HL-60 (cell line): ENCODE data around the gene WLS.

Source experiments
- CTCF ChIP-seq: IDR thresholded peaks from one replicate; pipeline ENCODE4 v1.5.1; 2011; ENCODE audit warnings: low read length, control low read depth, inconsistent platforms; ENCODE audit not compliant: insufficient read depth
- GABPA ChIP-seq: IDR thresholded peaks from 2 replicates; pipeline ENCODE4 v1.6.1; 2012; ENCODE audit warnings: low read depth
- POLR2AphosphoS5 ChIP-seq: IDR thresholded peaks from 2 replicates; pipeline ENCODE4 v1.6.1; 2012; ENCODE audit warnings: low read depth
- REST ChIP-seq: IDR thresholded peaks from 2 replicates; pipeline ENCODE4 v1.6.1; 2012; ENCODE audit warnings: low read depth; ENCODE audit not compliant: insufficient replicate concordance
- SPI1 ChIP-seq: IDR thresholded peaks from 2 replicates; pipeline ENCODE4 v1.6.1; 2012; ENCODE audit warnings: low read depth, mild to moderate bottlenecking, borderline replicate concordance

GRCh38 chr1:68103011-68103545, 129.2 kb downstream of the WLS start:
- TF ChIP-seq CTCF (no peak), POLR2AphosphoS5 (no peak), REST (no peak), SPI1 (no peak), GABPA (no peak)
